NAMALWA (cell line): ENCODE results near the gene AMIGO3.
A peak's percentile ranks its signal among the peaks of the same experiment; 100 is the strongest.
"Not testable (repeated sequence)": the region's sequence is repeated elsewhere in the genome, so short reads cannot be mapped to it uniquely, and the experiment has no call there.

ENCODE experiments used
- DNase-seq: peaks from one replicate; pipeline ENCODE4 v3.0.0-alpha.2; 2015; ENCODE audit warnings: low spot score

Gene AMIGO3, protein sequence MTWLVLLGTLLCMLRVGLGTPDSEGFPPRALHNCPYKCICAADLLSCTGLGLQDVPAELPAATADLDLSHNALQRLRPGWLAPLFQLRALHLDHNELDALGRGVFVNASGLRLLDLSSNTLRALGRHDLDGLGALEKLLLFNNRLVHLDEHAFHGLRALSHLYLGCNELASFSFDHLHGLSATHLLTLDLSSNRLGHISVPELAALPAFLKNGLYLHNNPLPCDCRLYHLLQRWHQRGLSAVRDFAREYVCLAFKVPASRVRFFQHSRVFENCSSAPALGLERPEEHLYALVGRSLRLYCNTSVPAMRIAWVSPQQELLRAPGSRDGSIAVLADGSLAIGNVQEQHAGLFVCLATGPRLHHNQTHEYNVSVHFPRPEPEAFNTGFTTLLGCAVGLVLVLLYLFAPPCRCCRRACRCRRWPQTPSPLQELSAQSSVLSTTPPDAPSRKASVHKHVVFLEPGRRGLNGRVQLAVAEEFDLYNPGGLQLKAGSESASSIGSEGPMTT

GRCh38 chr3:49719214-49719884 is at the start of gene AMIGO3:
TSS of gene AMIGO3 (minus strand) at chr3:49719684. CDS start at chr3:49719465, 219 bp downstream.
- DNase-seq = peak; percentile 85

DNA sequence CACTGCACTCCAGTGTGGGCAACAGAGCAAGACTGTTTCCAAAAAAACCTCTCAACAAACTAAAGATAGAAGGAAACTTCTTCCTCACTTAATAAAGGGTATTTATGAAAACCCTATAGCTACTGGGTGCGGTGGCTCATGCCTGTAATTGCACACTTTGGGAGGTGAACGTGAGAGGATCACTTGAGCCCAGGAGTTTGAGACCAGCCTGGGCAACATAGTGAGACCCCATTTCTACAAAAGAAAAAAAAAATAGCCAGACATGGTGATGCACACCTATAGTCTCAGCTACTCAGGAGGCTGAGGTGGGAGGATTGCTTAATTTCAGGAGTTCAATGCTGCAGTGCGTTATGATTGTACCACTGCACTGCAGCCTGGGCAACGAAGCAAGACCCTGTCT is 44.5 kb upstream of the AMIGO3 start:
- no peak for DNase-seq

DNA sequence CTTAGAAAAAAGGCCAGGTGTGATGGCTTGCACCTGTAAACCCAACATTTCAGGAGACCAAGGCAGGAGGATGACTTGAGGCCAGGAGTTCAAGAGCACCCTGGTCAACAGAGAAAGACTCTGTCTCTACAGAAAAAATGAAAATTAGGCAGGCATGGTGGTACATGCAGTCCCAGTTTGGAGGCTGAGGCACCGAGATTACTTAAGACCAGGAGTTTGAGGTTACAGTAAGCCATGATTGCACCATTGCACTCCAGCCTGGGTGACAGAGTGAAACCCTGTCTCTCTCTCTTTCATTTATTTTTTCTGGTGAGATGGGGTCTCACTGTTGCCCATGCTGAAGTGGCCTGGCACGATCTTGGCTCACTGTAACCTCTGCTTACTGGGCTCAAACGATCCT is 42.2 kb upstream of the AMIGO3 start:
- DNase-seq = no peak

- DNase-seq = no peak
Measured at GRCh38 chr3:49759226-49759625, 39.7 kb upstream of the AMIGO3 start.

DNA sequence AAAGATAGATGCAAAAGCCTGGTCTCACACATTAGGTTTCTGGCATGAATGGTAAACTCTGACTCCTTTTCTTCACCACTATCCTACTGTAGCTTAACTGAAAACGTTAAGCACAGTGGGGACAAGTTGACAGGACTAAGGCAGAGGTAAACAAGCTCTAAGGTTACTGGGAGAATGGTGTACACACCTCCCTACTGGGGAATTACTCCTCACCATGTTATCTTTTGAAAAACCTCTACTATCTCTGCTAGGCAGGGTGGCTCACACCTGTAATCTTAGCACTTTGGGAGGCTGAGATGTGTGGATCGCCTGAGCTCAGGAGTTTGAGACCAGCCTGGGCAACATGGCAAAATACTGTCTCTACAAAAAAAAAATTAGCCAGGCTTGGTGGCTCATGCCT is 37.7 kb upstream of the AMIGO3 start:
- DNase-seq = no peak

GRCh38 chr3:49756036-49756435 is 36.6 kb upstream of the AMIGO3 start:
- DNase-seq = no peak

DNA sequence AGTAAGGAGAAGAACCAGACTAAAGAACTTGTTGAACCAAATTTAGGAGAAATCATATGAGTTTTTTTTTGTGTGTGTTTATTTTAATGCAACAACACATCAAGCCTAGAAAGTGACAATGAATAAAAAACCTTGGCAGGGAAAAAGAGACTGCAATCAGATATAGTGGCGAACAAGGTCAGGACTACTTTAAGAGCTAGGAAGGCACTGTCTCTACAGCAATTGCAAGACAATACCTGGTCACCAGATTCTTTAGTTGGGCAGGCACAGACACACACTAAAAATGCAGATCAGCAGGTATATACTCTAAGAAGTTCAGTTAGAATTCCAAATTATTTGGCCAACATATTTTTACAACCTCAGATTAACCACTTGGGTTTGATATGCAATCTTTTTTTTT is 35.1 kb upstream of the AMIGO3 start:
- DNase-seq = no peak

DNA sequence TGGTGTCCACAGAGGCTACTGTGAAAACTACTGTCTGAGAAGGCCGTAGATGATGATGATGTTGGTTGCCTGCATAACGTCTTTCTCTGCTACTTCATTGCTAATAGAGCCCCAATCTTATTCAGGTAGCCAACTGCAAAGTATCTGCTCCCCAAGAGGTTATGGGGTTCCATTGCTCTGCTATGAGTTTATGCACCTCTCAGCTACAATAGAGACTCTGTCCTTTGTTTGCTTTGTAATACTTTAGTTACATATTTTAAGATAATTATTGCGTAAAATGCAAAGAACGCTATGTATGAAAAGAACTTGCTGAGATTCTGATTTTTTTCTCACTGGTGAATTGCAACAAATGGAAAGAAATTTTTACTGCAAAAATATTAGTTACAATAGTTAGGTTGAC is 32.0 kb upstream of the AMIGO3 start:
- no peak for DNase-seq

DNA sequence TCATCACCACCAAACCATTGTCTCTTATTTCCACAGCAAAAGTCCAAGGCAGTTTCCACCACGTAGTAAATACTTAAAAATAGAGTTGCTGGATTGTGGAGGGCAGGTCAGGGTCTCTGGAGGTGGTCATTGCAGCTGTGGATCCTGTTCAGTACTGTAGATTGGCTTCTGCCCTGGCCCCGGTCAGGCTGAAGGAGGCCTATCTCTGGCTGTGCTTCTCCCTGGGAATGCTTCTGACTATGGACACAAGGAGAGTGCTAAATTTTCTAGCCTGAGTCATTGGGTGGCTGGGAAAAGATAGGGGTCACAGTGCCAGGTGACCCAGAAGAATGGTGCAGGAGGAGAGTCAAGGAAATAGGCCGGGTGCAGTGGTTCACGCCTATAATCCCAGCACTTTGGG is 30.6 kb upstream of the AMIGO3 start:
- DNase-seq = no peak

- DNase-seq = not testable (repeated sequence)
Measured at GRCh38 chr3:49748874-49749273, 29.4 kb upstream of the AMIGO3 start.

GRCh38 chr3:49747792-49748480 is 28.5 kb upstream of the AMIGO3 start:
- DNase-seq = no peak

- DNase-seq = no peak
Measured at GRCh38 chr3:49745986-49746385, 26.5 kb upstream of the AMIGO3 start.

- no peak for DNase-seq
Measured at GRCh38 chr3:49740427-49740826, 20.9 kb upstream of the AMIGO3 start.

DNA sequence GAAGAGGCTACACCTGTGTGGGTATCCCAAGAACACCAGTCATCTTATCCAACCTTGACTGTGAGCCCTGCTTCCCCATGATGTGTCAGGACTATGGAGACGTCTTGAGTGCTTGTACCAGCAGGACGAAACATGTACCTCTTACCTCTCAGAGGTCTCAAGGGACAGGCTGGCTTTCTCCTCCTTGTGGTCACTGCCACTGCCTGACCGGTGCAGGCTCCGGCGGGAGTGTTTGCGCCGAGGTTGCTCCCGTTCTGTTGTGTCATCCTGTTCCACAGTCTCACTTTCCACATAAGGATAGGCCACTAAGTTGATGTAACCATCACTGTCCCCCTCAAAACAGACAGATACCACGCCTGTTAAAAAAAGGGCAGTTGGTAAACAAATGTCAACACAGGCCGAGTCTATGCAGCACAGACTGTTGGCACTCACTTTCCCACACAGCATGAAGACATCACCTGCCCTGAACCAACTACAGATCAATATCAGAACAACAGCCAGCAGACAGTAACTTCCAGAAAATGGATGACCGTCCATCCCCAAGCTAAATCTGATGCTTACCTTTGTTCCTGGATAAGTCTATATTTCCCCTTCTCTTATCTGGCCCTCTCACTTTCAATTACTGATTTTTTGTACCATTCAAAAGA is 18.7 kb upstream of the AMIGO3 start:
- no peak for DNase-seq

DNA sequence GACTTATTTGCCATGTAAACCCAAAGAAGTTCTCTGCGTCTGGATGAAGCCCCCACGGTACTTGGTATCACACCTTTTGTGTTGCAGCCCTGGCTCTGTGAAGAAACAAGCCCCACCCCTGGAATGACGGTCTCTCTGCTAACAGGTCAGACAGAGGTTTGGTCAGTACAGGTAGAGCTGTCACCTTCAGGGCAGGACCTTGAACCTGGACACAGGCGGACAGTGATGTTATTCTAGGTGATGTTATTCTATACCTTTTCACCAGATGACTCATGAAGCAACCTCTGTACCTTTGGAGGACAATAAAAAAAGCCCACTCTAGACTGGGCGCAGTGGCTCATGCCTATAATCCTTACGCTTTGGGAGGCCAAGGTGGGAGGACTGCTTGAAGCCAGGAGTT is 15.3 kb upstream of the AMIGO3 start:
- no peak for DNase-seq

GRCh38 chr3:49733551-49733950 is 14.1 kb upstream of the AMIGO3 start:
- DNase-seq = no peak

GRCh38 chr3:49732597-49732996 is 13.1 kb upstream of the AMIGO3 start:
- no peak for DNase-seq

DNA sequence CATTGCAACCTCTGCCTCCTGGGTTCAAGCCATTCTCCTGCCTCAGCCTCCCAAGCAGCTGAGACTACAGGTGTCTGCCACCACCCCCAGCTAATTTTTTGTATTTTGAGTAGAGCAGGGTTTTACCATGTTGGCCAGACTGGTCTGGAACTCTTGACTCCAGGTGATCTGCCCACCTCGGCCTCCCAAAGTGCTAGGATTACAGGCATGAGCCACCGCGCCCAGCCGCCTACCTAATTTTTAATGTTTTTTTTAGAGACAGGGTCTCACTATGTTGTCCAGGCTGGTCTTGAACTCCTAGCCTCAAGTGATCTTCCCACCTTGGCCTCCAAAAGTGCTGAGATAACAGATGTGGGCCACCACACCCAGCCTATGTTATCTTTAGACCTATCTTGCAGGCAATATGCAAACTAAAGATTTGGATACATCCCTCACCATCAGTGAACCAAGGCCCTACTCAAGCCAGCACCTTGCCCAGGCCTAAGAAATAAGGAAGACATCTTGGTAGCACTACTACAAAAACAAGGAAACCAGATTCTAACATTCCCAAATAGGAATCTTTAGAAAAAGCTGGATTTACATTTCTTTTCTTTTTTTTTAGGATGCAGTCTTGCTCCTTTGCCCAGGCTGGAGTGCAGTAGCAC is 10.6 kb upstream of the AMIGO3 start:
- DNase-seq = no peak

DNA sequence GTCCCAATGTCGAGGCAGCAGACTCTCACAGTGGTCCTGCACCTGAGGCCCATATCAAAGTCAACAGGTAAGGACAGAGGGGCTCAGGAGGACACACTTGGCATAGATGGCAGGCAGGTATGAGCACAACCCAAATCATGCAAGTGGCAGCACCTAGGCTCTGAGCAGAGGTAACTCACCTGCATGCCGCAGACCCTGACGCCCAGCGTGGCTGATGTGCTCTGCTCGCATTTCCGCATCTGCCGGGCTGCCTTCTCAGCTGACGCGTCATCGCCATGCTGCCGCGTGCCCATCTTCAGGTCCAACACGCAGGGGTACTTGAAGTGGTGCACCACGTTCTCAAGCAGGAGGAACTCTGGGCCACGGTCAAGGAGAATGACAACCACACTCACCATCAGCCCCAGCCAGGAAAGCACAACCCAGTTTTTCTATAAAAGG is 8.5 kb upstream of the AMIGO3 start:
- no peak for DNase-seq

DNA sequence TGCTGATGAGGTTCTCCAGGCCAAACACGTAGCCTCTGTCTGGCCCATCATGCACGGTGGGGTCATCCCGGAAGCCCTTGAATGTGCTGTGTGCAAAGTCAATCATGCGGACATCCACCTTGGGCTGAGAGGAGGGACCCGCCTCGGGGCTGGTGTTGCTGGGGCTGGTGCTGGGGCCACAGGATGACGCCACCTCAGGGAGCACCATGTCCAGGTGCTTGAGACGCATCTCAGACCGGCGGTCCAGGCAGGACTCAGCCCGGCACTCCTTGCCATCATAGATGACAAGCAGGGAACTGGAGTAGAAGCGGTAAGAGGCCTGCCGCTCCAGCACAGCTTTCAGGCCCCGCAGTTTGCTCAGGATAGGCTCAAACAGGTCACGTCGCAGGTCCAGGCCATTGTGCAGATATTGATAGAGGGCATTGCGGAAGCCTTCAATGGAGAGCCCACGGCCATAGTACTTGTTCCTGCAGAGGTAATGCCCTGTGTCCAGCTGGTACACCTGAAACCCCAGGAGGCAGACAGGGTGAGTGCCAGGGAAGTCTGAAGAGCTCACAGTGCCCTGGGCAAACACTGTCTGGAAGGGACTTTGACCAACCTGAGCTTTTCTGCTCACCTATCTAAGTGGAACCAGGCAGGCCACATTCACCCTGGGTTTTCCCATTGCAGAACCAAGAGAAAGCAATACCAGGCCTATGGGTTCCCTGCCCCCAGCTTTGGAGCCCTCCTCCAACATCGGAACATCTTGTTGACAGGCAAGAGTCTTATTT is 7.9 kb upstream of the AMIGO3 start:
- DNase-seq = no peak
